ENCODE measurements around the gene DOK5.

Gene DOK5

GRCh38 chr20:54668271-54669039 is 193.1 kb downstream of the DOK5 start:
- Histone ChIP-seq H3K27ac (ENCODE audit: low read depth, low read length) (no peak overlapping the region), H3K4me3 (ENCODE audit: low read depth, low read length) (no peak overlapping the region), H3K27me3 (ENCODE audit: control insufficient read depth, insufficient read depth, low read length) (no peaks in the 10 kb centered on the region), H3K4me1 (ENCODE audit: control insufficient read depth, insufficient read depth, low read length) (no peaks in the 10 kb centered on the region), H3K36me3 (ENCODE audit: control insufficient read depth, insufficient read depth, low read length) (no peaks in the 10 kb centered on the region), H3K9ac (ENCODE audit: low read length) (no peak overlapping the region), H3K9me3 (ENCODE audit: control insufficient read depth, insufficient read depth, low read depth, low read length) (no peaks in the 10 kb centered on the region)

GRCh38 chr20:54669040-54669363 is 193.6 kb downstream of the DOK5 start:
- H3K27me3 ChIP-seq (ENCODE audit: control insufficient read depth, insufficient read depth, low read length), result no peaks in the 10 kb centered on the region
- H3K36me3 ChIP-seq (ENCODE audit: control insufficient read depth, insufficient read depth, low read length), result no peaks in the 10 kb centered on the region
- no peak overlapping the region for H3K9ac ChIP-seq (ENCODE audit: low read length)
- H3K9me3 ChIP-seq (ENCODE audit: control insufficient read depth, insufficient read depth, low read depth, low read length), result no peaks in the 10 kb centered on the region
- no peak overlapping the region for H3K27ac ChIP-seq (ENCODE audit: low read depth, low read length)
- H3K4me1 ChIP-seq (ENCODE audit: control insufficient read depth, insufficient read depth, low read length), result no peaks in the 10 kb centered on the region
- no peak overlapping the region for H3K4me3 ChIP-seq (ENCODE audit: low read depth, low read length)

GRCh38 chr20:54678253-54678652 is 202.9 kb downstream of the DOK5 start:
- H3K36me3 ChIP-seq (ENCODE audit: control insufficient read depth, insufficient read depth, low read length), result no peaks in the 10 kb centered on the region
- H3K27me3 ChIP-seq (ENCODE audit: control insufficient read depth, insufficient read depth, low read length), result no peaks in the 10 kb centered on the region; the same call in 1 of the 2 replicates
- no peak overlapping the region for H3K4me3 ChIP-seq (ENCODE audit: low read depth, low read length)
- H3K9ac ChIP-seq (ENCODE audit: low read length), result no peak overlapping the region
- no peaks in the 10 kb centered on the region for H3K9me3 ChIP-seq (ENCODE audit: control insufficient read depth, insufficient read depth, low read depth, low read length)
- peaks cover 4% of the 10 kb centered on the region; the same call in 1 of the 2 replicates for H3K4me1 ChIP-seq (ENCODE audit: control insufficient read depth, insufficient read depth, low read length)
- H3K27ac ChIP-seq (ENCODE audit: low read depth, low read length), result no peak overlapping the region

- Histone ChIP-seq H3K36me3 (ENCODE audit: control insufficient read depth, insufficient read depth, low read length) (no peaks in the 10 kb centered on the region), H3K4me3 (ENCODE audit: low read depth, low read length) (no peak overlapping the region), H3K9me3 (ENCODE audit: control insufficient read depth, insufficient read depth, low read depth, low read length) (no peaks in the 10 kb centered on the region), H3K27ac (ENCODE audit: low read depth, low read length) (no peak overlapping the region), H3K9ac (ENCODE audit: low read length) (no peak overlapping the region), H3K4me1 (ENCODE audit: control insufficient read depth, insufficient read depth, low read length) (peaks cover 4% of the 10 kb centered on the region; the same call in 1 of the 2 replicates), H3K27me3 (ENCODE audit: control insufficient read depth, insufficient read depth, low read length) (no peaks in the 10 kb centered on the region; the same call in 1 of the 2 replicates)
Observed at GRCh38 chr20:54680439-54680838, 205.0 kb downstream of the DOK5 start.

GRCh38 chr20:54680872-54681619 is 205.7 kb downstream of the DOK5 start:
- no peak overlapping the region for H3K9ac ChIP-seq (ENCODE audit: low read length)
- H3K27ac ChIP-seq (ENCODE audit: low read depth, low read length), result no peak overlapping the region
- H3K4me1 ChIP-seq (ENCODE audit: control insufficient read depth, insufficient read depth, low read length), result peaks cover 4% of the 10 kb centered on the region; the same call in 1 of the 2 replicates
- H3K4me3 ChIP-seq (ENCODE audit: low read depth, low read length), result no peak overlapping the region
- H3K9me3 ChIP-seq (ENCODE audit: control insufficient read depth, insufficient read depth, low read depth, low read length), result no peaks in the 10 kb centered on the region
- no peaks in the 10 kb centered on the region for H3K36me3 ChIP-seq (ENCODE audit: control insufficient read depth, insufficient read depth, low read length)
- no peaks in the 10 kb centered on the region; the same call in 1 of the 2 replicates for H3K27me3 ChIP-seq (ENCODE audit: control insufficient read depth, insufficient read depth, low read length)

- Histone ChIP-seq H3K27ac (ENCODE audit: low read depth, low read length) (no peak overlapping the region), H3K4me3 (ENCODE audit: low read depth, low read length) (no peak overlapping the region), H3K4me1 (ENCODE audit: control insufficient read depth, insufficient read depth, low read length) (peaks cover 4% of the 10 kb centered on the region; the same call in 1 of the 2 replicates), H3K9ac (ENCODE audit: low read length) (no peak overlapping the region), H3K27me3 (ENCODE audit: control insufficient read depth, insufficient read depth, low read length) (no peaks in the 10 kb centered on the region; the same call in 1 of the 2 replicates), H3K9me3 (ENCODE audit: control insufficient read depth, insufficient read depth, low read depth, low read length) (no peaks in the 10 kb centered on the region), H3K36me3 (ENCODE audit: control insufficient read depth, insufficient read depth, low read length) (no peaks in the 10 kb centered on the region)
Observed at GRCh38 chr20:54681869-54682268, 206.5 kb downstream of the DOK5 start.

GRCh38 chr20:54688476-54688875 is 213.1 kb downstream of the DOK5 start:
- Histone ChIP-seq H3K27me3 (ENCODE audit: control insufficient read depth, insufficient read depth, low read length) (no peaks in the 10 kb centered on the region), H3K4me3 (ENCODE audit: low read depth, low read length) (no peak overlapping the region), H3K9me3 (ENCODE audit: control insufficient read depth, insufficient read depth, low read depth, low read length) (no peaks in the 10 kb centered on the region), H3K9ac (ENCODE audit: low read length) (no peak overlapping the region), H3K36me3 (ENCODE audit: control insufficient read depth, insufficient read depth, low read length) (no peaks in the 10 kb centered on the region), H3K27ac (ENCODE audit: low read depth, low read length) (no peak overlapping the region), H3K4me1 (ENCODE audit: control insufficient read depth, insufficient read depth, low read length) (no peaks in the 10 kb centered on the region)

- Histone ChIP-seq H3K4me1 (ENCODE audit: control insufficient read depth, insufficient read depth, low read length) (no peaks in the 10 kb centered on the region), H3K27me3 (ENCODE audit: control insufficient read depth, insufficient read depth, low read length) (no peaks in the 10 kb centered on the region), H3K4me3 (ENCODE audit: low read depth, low read length) (no peak overlapping the region), H3K9ac (ENCODE audit: low read length) (no peak overlapping the region), H3K9me3 (ENCODE audit: control insufficient read depth, insufficient read depth, low read depth, low read length) (0 out of 2 replicates have a peak, but pooled peaks cover 3% of the 10 kb centered on the region), H3K27ac (ENCODE audit: low read depth, low read length) (no peak overlapping the region), H3K36me3 (ENCODE audit: control insufficient read depth, insufficient read depth, low read length) (no peaks in the 10 kb centered on the region)
Observed at GRCh38 chr20:54690323-54690722, 214.9 kb downstream of the DOK5 start.

GRCh38 chr20:54691327-54691726 is 215.9 kb downstream of the DOK5 start:
- Histone ChIP-seq H3K36me3 (ENCODE audit: control insufficient read depth, insufficient read depth, low read length) (no peaks in the 10 kb centered on the region), H3K9me3 (ENCODE audit: control insufficient read depth, insufficient read depth, low read depth, low read length) (0 out of 2 replicates have a peak, but pooled peaks cover 3% of the 10 kb centered on the region), H3K27ac (ENCODE audit: low read depth, low read length) (no peak overlapping the region), H3K4me3 (ENCODE audit: low read depth, low read length) (no peak overlapping the region), H3K27me3 (ENCODE audit: control insufficient read depth, insufficient read depth, low read length) (no peaks in the 10 kb centered on the region), H3K9ac (ENCODE audit: low read length) (no peak overlapping the region), H3K4me1 (ENCODE audit: control insufficient read depth, insufficient read depth, low read length) (no peaks in the 10 kb centered on the region)

- no peak overlapping the region for H3K27ac ChIP-seq (ENCODE audit: low read depth, low read length)
- H3K4me1 ChIP-seq (ENCODE audit: control insufficient read depth, insufficient read depth, low read length), result no peaks in the 10 kb centered on the region
- H3K27me3 ChIP-seq (ENCODE audit: control insufficient read depth, insufficient read depth, low read length), result no peaks in the 10 kb centered on the region
- no peak overlapping the region for H3K9ac ChIP-seq (ENCODE audit: low read length)
- H3K4me3 ChIP-seq (ENCODE audit: low read depth, low read length), result no peak overlapping the region
- no peaks in the 10 kb centered on the region for H3K36me3 ChIP-seq (ENCODE audit: control insufficient read depth, insufficient read depth, low read length)
- H3K9me3 ChIP-seq (ENCODE audit: control insufficient read depth, insufficient read depth, low read depth, low read length), result 0 out of 2 replicates have a peak, but pooled peaks cover 3% of the 10 kb centered on the region
Observed at GRCh38 chr20:54692168-54692887, 216.9 kb downstream of the DOK5 start.
